Renal pelvis (tissue), 4 donors: ENCODE data around the gene RERE. TPM values are rescaled to one million over a fixed set of nuclear protein-coding genes. Genes with fewer than 3 reads are reported as not detected.
"Not testable (repeated sequence)": the region's sequence is repeated elsewhere in the genome, so short reads cannot be mapped to it uniquely, and the experiment has no call there.

Source experiments
- DNase-seq: peaks from one replicate; pipeline ENCODE4 v3.0.0-alpha.2; 2013
- polyA plus RNA-seq, 3 donors: library from polyadenylated mRNA; unstranded; fragments of 120-200 nt; gene quantifications; one replicate each; pipeline ENCODE4 v1.2.1, GENCODE V29; 2013; ENCODE audit not compliant: insufficient read length in 3 of 3

Gene RERE
- polyA plus RNA-seq, 3 donors: 142 to 161 (median 146) TPM

DNA sequence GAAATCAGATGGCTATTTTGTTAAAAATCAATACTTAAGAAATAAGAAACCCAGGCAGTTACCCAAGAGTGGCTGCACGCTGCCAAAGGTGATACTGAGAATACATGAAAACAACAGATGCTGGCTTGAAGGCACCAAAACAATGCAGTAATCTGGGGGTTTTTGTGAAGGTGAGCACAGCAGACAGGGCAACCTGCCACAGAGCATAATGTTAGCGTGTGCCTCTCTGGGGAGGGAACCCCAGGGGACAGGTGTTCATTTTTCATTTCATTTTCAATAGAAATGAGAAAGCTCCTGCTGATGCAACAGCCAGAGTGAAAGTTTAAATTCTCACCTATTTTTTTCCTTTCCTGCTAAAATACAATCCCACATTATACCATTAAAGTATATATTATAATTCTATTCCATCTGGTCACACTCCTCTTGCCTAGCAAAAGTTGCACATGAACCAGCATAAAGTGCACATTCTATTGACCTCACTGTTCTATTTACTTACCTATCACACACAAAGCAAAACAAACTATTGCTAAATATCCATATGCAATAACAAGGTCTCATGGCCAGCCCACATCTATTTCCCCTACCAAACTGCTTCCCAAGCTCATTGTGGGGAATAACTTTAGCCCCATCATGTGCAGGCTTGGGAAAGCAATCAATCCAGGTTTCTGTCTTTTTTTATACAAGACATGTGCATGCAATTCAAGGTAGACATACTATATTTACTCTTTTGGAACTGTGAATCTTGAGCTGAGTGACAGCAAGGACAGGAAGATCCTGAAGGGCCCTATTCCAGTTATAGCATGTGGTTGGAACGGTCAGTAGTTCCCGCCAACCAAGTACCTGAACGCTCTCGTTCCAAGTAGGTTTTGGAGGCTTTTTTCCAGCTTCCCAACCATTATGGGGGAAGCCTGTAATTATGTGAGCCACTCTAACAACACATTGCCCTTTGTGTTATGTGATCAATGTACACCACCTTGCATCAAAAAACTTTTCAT, 173.6 kb downstream of the RERE start:
- DNase-seq: no peak

DNA sequence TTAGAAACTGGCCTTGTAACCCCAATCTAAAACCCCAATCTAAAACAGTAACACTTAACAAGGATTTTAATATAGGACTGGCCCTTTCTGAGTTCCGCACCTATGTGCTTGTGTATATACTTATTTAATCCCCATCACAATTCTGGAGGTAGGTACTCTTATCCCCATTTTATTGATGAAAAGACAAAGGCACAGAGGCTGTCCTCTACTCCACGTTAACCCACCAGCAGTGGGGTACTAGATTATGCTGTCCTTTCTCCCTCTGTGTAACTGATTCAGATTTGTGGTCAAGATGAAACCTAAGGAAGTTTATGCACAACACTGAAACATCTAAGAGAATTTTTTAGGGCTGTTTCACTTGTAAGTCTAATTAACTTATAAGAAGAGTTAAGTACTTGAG, 175.3 kb downstream of the RERE start:
- DNase-seq: no peak

DNA sequence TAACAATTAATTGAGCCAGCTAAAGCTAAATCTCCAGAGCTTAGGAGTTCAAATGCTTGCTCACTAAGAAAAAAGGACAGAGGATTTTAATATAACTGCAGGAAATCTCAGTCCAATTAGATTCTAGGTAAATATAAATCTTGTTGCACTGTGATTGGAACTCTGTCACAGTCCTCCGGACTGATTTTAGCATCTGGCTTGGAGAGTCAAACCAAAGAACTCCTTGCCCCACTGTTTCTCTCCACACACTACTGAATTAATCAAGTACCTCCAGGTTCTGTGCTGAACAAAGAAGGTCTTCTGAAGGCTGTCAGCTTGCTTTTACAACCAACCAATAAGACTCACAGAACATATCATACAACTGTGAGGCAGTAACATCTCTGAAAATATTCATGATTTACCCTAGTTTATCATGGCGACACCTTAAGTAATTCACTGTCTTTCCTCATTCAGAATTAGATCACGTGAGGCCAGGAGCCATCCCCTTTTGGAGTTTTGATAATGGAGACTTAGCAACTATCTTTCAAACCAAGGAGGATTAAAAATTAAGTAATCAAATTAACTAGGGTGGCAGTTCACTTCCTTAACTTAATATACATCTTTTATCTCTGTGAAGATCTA, 176.0 kb downstream of the RERE start:
- no peak for DNase-seq

DNA sequence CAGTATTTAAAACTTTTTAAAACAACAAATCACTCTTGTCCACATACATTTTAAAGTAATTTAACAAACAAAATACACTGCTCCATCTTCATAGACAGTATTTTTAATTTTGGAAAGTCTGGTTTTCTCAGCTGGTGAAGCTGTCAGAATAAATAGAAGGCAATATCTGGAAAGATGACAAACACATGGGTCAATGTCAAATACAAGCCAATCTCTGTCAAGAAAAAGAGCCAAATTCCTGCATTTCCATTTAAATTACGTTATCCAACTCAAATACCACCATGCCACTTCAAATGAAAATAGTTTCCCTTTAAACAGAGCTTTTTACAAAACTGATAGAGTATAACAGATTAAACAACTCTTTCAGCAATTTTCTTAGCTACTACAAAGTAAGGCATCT, 176.5 kb downstream of the RERE start:
- DNase-seq: no peak

DNA sequence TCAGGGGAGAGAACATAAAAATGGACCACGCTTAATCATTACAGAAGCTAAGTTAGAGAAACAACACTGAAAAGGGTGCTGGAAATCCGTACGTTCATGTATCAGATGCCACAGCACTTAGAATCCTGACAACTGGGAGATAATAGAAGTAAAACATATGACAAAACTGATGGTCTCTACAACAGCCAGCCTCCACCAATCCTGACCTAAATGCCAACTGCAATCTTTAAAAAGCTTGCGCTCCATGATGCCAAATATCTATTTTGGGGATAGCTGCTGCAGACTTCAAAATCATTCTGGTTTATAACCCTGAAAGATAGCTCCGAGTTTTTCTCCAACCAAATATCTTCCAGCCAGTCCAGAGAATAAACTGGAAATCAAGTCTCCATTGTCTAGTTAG, 178.3 kb downstream of the RERE start:
- no peak for DNase-seq

DNA sequence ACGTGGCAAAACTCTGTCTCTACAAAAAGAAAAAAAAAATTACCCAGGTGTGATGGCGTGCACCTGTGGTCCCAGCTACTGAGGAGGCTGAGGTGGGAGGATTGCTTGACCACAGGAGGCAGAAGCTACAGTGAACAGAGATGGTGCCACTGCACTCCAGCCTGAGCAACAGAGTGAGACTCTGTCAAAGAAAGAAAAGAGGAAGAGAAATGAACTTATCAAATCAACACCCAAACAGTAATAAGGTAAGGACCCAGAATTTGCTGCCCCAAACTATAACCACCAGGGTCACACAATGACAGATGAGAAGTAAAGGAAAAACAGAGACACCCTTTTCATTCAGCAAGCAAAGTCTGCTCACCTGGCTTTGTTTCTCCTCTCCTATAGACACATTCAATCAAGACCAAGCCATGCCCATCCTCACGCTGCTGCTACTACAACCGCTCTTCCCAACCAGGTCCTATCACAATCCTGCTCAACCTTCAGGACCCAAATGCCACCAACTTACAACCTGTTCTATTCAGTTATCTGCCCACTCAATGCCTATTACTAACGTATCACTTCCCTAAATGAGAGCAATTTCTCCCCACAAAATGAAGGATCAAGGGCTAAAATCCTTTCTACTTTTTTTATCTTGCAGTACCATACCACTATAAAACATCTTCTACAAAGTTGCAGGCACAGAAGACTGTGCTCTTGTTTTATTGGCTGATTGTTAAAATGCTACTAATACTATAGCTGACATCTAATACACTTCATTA, 183.5 kb downstream of the RERE start:
- no peak for DNase-seq

GRCh38 chr1:8632102-8632501, 185.3 kb downstream of the RERE start:
- DNase-seq: no peak

- no peak for DNase-seq
Measured at GRCh38 chr1:8631163-8631562, 186.3 kb downstream of the RERE start.

- DNase-seq: no peak
Measured at GRCh38 chr1:8629241-8630091, 188.0 kb downstream of the RERE start.

DNA sequence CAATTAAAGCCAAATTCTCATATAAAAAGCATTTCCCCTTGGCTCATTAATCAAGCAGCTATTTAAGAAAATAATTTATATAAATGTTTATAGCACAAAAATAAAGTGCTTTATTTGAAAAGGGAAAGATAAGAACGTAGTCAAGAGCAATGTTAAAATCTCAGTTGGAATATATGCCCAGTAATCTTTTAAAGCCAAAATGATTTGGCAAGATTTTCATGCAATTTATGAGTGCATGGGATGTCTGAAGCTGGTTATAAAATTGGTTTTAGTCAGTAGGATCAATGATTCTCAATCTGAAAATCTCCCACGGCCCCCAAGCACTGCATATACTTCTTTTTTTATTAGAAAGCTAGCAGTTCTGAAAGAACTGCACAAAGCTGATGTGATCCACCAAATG, 188.8 kb downstream of the RERE start:
- no peak for DNase-seq

- no peak for DNase-seq
Measured at GRCh38 chr1:8627728-8628127, 189.7 kb downstream of the RERE start.

DNA sequence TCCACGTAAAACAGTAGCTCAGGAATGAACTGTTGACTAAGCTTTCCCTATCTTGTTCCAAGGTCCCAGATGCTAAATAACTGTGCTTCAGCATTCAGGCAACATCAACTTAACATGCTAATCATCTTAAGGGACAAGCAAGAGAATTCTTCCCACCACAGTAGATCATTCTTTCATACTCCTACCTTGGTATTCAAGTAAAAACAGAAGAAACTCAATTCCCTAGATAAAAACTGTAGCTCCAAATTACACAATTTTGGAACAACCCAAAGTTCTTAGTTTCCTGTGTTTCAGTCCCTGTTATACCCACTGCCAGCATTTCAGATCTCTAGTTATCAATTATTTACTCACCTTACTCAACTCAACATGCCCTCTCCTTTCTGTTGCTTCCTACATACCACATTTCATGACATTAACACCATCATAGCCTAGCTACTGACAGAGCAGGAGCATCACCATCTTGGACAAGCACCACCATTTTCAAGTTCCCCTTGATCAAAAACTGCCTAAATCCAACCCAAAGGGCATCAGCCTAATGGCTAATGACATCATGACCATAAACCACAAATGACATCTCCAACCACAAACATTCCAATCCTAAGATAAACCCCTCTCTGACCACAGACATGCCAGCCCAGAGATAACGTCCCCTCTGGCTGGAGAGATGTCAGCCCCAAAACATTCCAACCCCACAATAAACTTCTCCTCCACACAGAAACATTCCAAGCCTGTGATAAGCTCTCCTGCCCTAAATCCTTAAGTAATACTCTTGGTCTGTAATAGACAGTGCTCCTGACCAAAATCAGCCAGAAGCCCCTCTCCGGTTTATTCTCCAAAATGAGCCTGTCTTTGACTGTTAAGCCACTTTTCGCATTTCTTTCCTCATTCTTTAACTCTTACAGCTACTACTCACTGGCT, 191.2 kb downstream of the RERE start:
- no peak for DNase-seq

GRCh38 chr1:8625491-8625890, 191.9 kb downstream of the RERE start:
- DNase-seq: no peak

- not testable (repeated sequence) for DNase-seq
Measured at GRCh38 chr1:8623651-8624192, 193.7 kb downstream of the RERE start.

GRCh38 chr1:8621785-8622348, 195.6 kb downstream of the RERE start:
- not testable (repeated sequence) for DNase-seq

DNA sequence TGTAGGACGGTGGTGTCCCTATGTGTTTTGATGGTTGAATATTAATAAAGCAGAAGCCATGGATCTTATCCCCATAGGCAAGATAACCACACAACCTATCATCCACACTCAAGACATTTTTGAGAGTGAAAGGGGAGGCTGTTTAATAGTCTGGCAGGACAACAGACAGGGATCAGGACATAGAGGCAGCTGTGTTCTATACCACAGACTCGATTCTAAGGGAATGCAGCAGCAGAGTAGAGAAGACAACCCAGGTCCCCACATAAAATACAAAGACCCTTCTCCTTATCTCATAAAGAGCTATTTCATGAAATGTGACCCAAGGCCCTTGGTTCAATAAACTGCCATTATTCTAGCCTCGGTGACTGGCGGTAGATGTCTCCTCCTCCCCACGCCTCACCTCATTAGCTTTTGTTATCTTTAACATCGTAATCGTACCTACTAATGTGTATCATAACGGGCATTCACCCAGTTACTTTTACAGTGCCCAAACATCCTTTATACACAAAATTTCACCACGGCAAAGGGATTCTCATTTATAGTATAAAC, 196.3 kb downstream of the RERE start:
- DNase-seq: not testable (repeated sequence)

- not testable (repeated sequence) for DNase-seq
Measured at GRCh38 chr1:8619917-8620502, 197.4 kb downstream of the RERE start.

DNA sequence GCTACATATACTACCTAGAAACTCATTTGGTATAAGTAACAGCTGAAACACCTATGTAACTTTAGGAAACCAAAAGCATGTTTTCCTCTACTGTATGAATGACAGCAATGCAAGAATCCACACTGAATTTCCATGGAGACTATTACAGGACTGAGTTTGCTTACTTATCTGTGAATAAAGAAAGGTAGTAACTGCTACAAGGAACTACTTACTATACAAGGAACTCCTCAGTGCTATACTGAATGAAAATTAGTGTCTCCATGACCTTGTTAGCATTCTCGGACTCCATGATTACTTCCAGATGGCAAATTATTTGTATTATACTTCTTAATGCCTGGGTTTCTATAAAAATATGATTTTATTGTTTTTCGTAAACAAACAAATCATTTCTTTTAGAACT, 198.0 kb downstream of the RERE start:
- DNase-seq: not testable (repeated sequence)

GRCh38 chr1:8616791-8617190, 200.6 kb downstream of the RERE start:
- not testable (repeated sequence) for DNase-seq
